IgD-negative memory B cell (primary cell): ENCODE measurements around the gene CUX1. TPM values are rescaled to one million over a fixed set of nuclear protein-coding genes. Genes with fewer than 3 reads are reported as not detected.

Source experiments
- H3K27ac Mint-ChIP-seq, 3 donors: one replicate each; pipeline ENCODE4 v1.8.0; 2020 to 2022; ENCODE audit warnings: mild to moderate bottlenecking in 3 of 3, mixed read lengths in 3 of 3, moderate library complexity in 1 of 3
- H3K27me3 Mint-ChIP-seq: one replicate; pipeline ENCODE4 v1.8.0; 2021; ENCODE audit warnings: mixed read lengths
- H3K36me3 Mint-ChIP-seq: one replicate; pipeline ENCODE4 v1.8.0; 2020; ENCODE audit warnings: mild to moderate bottlenecking, mixed read lengths
- H3K4me1 Mint-ChIP-seq, 3 donors: one replicate each; pipeline ENCODE4 v1.8.0; 2020 to 2022; ENCODE audit warnings: mixed read lengths in 3 of 3, mild to moderate bottlenecking in 1 of 3
- H3K4me3 Mint-ChIP-seq, 4 donors: one replicate each; pipeline ENCODE4 v1.8.0; 2020 to 2022; ENCODE audit warnings: mild to moderate bottlenecking in 4 of 4, mixed read lengths in 4 of 4, moderate library complexity in 3 of 4
- H3K9me3 Mint-ChIP-seq, 3 donors: one replicate each; pipeline ENCODE4 v1.8.0; 2020 to 2021; ENCODE audit warnings: mixed read lengths in 3 of 3, mild to moderate bottlenecking in 1 of 3
- polyA plus RNA-seq: library from polyadenylated mRNA; unstranded; fragments of 300-500 nt; fragmentation: Illumina TruSeq; gene quantifications from one replicate; pipeline ENCODE4 v1.2.3, GENCODE V29; 2021

The CUX1 gene
- polyA plus RNA-seq, 1 donor from 2014 or later: 22.2 TPM

DNA sequence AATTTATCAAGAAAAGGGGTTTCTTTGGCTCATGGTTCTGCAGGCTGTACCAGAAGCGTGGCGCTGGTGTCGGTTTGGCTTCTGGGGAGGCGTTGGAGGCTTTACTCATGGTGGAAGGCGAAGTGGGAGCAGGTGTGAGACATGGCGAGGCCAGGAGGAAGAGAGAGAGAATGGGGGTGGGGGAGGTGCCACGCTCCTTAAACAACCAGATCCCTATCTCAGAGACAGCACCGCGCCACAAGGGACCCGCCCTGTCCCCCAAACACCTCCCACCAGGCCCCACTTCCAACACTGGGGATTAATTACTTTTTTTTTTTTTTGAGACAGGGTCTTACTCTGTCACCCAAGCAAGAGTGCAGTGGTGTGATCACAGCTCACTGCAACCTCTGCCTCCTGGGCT, 451.2 kb downstream of the CUX1 start:
- peaks cover 1% of the 10 kb centered on the region for H3K36me3 Mint-ChIP-seq
- H3K4me1 Mint-ChIP-seq: peaks cover 3 to 4% (median 3%) of the 10 kb centered on the region in 3 donors
- H3K4me3 Mint-ChIP-seq: no peak overlapping the region

DNA sequence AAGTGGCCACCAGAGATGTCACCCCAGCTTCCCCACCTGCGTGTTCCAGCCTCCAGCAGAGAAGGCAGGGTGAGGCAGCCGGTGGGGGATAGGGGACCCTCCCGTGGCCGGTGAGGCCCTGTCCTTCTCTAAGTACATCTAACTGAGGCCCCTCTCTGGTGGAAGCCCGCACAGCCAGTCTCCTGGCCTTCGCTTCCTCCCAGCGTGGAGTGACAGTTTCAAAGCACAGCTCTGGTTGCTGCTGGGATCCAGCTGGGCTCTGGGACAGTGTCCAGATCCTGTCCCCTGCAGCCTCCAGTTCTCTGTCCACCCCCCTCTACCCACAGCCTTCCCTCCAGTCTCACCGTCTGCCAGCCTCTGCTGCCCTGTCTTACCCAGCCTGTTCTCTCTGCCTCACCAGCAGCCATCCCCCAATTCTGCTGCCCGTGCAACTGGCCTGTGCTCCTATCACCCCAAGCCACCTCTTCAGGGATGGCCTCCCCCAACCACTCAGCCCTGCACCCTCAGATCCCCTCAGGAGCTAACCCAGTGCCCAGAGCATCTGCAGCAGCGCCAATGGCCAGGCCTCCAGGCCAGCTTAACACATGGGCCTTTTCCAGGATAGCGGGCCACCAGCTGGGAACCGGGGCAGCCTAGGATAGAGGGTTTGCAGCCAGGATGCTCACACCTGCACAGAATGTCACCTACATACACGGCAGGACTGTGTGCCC, 452.9 kb downstream of the CUX1 start:
- peaks cover 3 to 4% (median 3%) of the 10 kb centered on the region in 3 donors for H3K4me1 Mint-ChIP-seq
- no peaks in the 10 kb centered on the region for H3K9me3 Mint-ChIP-seq
- H3K27ac Mint-ChIP-seq: no peak overlapping the region
- H3K4me3 Mint-ChIP-seq: no peak overlapping the region
- H3K36me3 Mint-ChIP-seq: peaks cover 1% of the 10 kb centered on the region
- peaks cover 4% of the 10 kb centered on the region for H3K27me3 Mint-ChIP-seq

More for the DNA sequence above, 451.2 kb downstream of the CUX1 start:
- Mint-ChIP-seq H3K9me3 (no peaks in the 10 kb centered on the region), H3K27me3 (peaks cover 4% of the 10 kb centered on the region), H3K27ac (peak overlapping the region in 1 of 3 donors; percentile 12)

DNA sequence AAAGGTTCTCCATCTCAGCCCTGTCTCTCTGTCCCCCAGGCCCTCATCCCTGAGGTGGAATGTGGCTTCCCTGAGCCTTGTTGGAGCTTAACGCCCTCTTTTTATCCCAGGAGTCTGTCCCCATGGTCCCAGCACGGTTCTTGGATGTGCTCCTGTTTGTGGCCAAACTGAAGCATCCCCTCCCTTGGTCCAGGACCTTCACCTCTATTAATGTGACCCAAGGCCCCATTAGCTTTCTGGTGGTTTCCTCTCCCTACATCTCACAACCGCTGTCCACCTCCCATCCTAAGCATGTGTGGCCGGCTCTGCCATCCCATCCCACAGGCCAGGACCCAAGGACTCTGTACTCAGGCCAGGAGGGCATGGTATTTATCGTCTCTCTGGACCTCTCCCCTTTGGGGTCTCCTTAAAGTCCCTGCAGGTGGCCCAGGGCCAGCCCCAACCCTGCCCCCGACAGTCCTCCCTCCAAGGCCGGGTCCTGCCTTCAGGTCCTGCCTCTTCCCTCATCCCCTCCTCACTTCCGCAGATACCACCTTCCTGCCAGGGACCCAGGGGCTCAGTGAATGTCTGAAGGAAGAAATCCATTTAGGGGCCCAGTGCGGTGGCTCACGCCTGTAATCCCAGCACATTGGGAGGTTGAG, 453.9 kb downstream of the CUX1 start:
- no peaks in the 10 kb centered on the region for H3K9me3 Mint-ChIP-seq
- H3K4me3 Mint-ChIP-seq: peak overlapping the region in 1 of 4 donors; percentile 23
- peaks cover 3 to 4% (median 3%) of the 10 kb centered on the region in 3 donors for H3K4me1 Mint-ChIP-seq
- peaks cover 3% of the 10 kb centered on the region for H3K27me3 Mint-ChIP-seq
- no peak overlapping the region for H3K27ac Mint-ChIP-seq
- peaks cover 3% of the 10 kb centered on the region for H3K36me3 Mint-ChIP-seq

DNA sequence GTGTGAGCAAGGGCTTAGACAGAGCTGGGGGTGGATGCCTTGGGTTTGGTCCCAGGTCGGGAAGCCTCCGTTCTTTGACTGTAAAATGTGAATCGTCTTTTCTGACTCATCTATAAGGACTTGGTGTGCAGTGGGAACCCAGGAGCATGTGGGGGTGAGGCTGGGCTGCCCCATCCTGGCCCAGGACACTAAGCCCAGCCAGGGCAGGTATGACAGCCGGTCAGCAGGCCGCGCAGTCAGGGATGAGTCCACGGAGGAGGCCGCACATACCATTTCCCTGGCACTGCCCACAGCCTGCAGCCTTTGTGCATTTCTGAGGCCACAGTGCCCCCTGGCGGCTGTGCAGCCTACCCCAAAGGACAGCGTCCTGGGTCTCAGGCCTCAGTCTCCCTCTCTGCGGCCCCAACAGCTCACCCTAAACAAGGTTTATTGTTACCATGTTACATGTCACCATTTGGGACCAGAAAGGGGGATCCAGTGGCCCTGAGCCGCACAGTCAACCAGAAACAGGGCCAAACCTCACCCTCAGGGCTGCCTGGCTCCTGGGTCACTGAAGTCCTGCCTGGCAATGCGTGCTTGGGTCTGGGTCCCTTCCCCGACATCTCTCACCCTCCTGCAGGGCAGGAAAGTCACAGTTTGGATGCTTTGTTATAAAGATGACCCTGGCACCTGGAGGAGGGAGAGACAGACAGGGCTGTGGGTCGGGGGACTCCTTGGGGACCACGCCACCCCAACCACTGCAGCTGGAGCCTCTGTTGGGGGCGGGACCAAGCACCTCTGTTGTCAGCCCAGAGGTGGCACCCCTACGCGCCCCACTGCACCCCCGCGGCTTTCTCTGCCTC, 454.9 kb downstream of the CUX1 start:
- Mint-ChIP-seq H3K4me1 (peaks cover 3 to 4% (median 3%) of the 10 kb centered on the region in 3 donors), H3K27ac (peak overlapping the region in 1 of 3 donors; percentile 12), H3K36me3 (peaks cover 1% of the 10 kb centered on the region), H3K4me3 (no peak overlapping the region), H3K9me3 (no peaks in the 10 kb centered on the region), H3K27me3 (peaks cover 3% of the 10 kb centered on the region)

DNA sequence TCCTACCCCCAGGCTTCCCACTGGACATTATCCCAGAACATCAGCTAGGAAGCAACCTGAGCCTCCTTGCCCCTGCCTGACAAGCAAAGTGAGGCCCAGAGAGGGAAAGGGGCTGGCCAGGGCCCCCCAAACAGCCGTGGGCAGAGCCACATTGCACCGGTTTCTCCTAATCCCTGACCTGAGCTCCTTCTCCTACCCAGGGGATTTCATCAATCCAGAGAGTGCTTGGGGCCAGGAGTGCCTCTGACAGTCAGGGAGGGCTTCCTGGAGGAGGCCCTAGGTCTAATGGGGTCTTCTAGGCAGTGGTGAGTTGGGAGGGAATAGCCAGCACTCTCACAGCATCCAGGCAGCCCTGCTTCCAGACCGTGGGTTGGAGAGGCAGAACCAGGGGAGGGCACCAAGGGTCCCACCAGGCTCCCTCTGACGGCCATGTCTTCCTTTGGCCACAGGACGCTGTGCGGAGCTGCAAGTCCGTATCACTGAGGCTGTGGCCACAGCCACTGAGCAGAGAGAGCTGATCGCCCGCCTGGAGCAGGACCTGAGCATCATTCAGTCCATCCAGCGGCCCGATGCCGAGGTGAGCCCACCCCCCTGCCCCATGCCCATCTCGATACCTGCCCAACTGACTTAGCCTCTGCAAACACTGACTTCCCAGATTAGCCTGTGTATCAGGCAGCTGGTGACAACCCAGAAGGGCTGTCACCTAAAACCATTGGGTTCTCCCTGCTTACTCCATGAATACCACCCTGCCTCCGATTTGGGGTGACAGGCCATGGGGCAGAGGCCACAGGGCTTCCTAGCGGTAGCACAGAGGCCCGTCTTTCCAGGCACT, 455.7 kb downstream of the CUX1 start:
- Mint-ChIP-seq H3K27ac (no peak overlapping the region), H3K4me1 (peaks cover 3 to 4% (median 3%) of the 10 kb centered on the region in 3 donors), H3K9me3 (no peaks in the 10 kb centered on the region), H3K4me3 (no peak overlapping the region), H3K27me3 (peaks cover 3% of the 10 kb centered on the region), H3K36me3 (peaks cover 1% of the 10 kb centered on the region)

DNA sequence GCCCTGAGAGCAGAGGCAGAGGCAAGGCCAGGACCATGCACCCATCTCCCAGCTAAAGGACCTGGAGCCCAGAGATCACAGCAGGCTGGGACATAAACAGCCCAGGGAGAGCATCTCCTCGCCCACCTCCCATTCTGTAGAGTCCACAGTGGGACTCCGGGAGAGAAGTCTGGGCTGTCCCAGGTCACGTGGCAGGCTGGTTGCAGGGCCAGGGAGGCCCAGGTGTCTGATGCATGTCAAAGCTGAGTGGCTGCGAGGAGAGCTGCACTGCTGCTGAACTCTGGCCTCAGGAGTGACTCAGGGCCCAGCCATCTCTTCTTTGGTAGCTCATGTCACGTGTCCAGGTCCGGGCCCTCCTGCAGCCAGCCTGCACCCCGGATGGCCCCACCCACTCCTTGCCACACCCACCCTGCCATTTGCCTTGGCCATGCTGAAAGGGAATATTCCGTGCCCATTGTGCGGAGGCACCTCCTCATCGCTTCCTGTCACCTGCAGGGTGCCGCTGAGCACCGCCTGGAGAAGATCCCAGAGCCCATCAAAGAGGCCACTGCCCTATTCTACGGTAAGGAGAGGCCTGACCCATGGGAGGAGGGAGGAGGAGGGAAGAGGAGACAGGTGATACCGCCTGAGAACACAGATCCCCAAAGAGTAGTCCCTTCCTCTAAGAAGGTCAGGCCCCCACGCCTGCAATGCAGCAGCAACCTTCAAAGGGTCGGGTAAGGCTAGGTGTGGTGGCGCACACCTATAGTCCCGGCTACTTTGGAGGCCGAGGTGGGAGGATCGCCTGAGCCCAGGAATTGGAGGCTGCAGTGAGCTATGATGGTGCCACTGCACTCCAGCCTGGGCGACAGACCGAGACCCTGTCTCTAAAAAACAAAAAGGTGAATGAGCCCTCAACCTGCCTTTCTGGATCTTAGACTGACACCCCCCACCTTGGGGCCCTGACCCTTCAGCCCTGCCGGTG, 456.6 kb downstream of the CUX1 start:
- Mint-ChIP-seq H3K27ac (no peak overlapping the region), H3K4me1 (peaks cover 3 to 4% (median 4%) of the 10 kb centered on the region in 3 donors), H3K36me3 (peaks cover 1% of the 10 kb centered on the region), H3K4me3 (peak overlapping the region in 1 of 4 donors; percentile 41), H3K9me3 (no peaks in the 10 kb centered on the region), H3K27me3 (peaks cover 3% of the 10 kb centered on the region)

DNA sequence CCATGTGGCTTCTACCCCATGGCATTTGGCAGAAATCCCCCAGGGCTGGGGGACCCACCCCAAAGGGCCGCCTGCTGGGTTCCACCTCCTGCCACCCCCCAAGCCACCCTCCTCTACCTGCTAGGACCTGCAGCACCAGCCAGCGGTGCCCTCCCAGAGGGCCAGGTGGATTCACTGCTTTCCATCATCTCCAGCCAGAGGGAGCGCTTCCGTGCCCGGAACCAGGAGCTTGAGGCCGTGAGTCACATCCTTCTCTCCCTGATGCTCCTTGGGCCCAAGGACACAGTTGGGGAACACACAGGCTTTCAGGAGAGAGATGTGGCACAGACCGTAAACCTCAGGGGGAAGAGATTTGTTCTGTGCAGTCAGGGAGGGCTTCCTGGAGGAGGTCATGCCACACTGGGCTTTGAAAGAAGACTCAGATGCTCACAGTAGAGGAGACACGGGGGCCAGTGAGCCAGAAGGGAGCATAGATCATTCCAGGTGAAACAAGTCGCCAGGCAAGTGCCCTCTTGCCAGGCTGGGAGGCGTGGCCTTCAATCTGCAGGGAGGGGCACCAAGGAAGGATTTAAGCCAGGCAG, 457.8 kb downstream of the CUX1 start:
- no peak overlapping the region for H3K27ac Mint-ChIP-seq
- peaks cover 8 to 12% (median 11%) of the 10 kb centered on the region in 3 donors for H3K4me1 Mint-ChIP-seq
- H3K9me3 Mint-ChIP-seq: no peaks in the 10 kb centered on the region
- peaks cover 1% of the 10 kb centered on the region for H3K36me3 Mint-ChIP-seq
- peaks cover 3% of the 10 kb centered on the region for H3K27me3 Mint-ChIP-seq
- H3K4me3 Mint-ChIP-seq: no peak overlapping the region

DNA sequence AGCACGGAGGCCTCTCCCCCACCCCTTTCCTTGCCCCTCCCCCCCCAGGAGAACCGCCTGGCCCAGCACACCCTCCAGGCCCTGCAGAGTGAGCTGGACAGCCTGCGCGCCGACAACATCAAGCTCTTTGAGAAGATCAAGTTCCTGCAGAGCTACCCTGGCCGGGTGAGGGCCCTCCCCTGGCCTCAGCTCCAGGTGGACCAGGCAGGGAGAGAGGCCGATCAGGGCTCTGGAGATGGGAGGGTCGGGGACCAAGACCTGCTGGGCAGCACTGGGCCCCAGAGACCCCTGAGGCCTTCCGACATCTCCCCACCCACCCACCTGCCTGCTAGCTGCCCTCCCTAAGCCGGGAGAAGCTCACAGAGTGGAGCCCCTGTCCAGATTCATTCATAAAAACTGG, 460.5 kb downstream of the CUX1 start:
- peaks cover 5 to 8% (median 6%) of the 10 kb centered on the region in 3 donors for H3K4me1 Mint-ChIP-seq
- peaks cover 1% of the 10 kb centered on the region for H3K36me3 Mint-ChIP-seq
- no peaks in the 10 kb centered on the region for H3K9me3 Mint-ChIP-seq
- H3K27me3 Mint-ChIP-seq: no peaks in the 10 kb centered on the region
- H3K27ac Mint-ChIP-seq: no peak overlapping the region
- no peak overlapping the region for H3K4me3 Mint-ChIP-seq

DNA sequence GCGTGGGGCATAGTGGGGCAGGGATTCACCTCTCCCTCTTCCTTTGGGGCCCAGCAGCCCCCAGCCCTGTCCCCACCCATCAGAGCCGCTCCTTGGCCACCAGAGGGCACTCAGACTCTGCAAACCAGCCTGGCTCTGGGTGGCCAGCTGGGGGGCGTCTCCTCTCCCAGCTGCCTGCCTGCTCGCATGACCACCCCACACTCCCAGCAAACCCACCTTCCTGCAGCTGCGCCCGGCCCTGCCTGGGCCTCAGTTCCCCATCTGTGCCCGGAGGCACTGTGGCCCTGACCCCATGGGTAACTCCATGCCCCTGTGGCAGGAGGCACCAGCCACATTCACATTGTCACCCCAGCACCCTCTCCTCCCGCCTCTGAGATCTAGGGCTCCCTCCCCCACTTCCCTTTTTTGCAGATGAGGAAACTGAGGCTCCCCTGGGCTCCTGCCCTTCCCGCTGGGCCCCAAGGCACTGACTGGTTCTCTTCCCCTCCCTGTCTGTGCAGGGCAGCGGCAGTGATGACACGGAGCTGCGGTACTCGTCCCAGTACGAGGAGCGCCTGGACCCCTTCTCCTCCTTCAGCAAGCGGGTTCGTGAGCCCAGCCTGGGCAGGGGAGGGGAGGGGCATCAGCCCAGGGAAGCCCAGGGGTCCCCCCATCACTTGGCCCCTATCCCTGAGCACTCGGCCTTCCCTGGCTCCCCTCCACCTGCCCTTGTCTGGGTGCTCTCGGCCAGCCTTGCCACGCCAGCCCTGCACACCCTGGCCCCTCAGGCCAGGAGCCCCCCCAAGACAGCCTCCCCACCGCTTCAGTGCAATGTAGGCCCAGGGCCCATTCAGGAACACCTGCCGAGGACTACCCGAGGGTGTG, 462.3 kb downstream of the CUX1 start:
- H3K27ac Mint-ChIP-seq: peak overlapping the region in 2 of 3 donors; percentile 23 to 25
- H3K4me3 Mint-ChIP-seq: peak overlapping the region; percentile 70 to 98 (median 84)
- peaks cover 12 to 19% (median 16%) of the 10 kb centered on the region in 3 donors for H3K4me1 Mint-ChIP-seq
- H3K27me3 Mint-ChIP-seq: no peaks in the 10 kb centered on the region
- peaks cover 1% of the 10 kb centered on the region for H3K36me3 Mint-ChIP-seq
- H3K9me3 Mint-ChIP-seq: no peaks in the 10 kb centered on the region

GRCh38 chr7:102280521-102280920, 463.1 kb downstream of the CUX1 start:
- H3K9me3 Mint-ChIP-seq: no peaks in the 10 kb centered on the region
- peaks cover 20 to 27% (median 24%) of the 10 kb centered on the region in 3 donors for H3K4me1 Mint-ChIP-seq
- peaks cover 1% of the 10 kb centered on the region for H3K27me3 Mint-ChIP-seq
- peaks cover under 1% of the 10 kb centered on the region for H3K36me3 Mint-ChIP-seq
- H3K4me3 Mint-ChIP-seq: no peak overlapping the region
- H3K27ac Mint-ChIP-seq: no peak overlapping the region

- H3K9me3 Mint-ChIP-seq: no peaks in the 10 kb centered on the region
- no peaks in the 10 kb centered on the region for H3K36me3 Mint-ChIP-seq
- H3K27ac Mint-ChIP-seq: peak overlapping the region in 1 of 3 donors; percentile 45
- peak overlapping the region in 1 of 4 donors; percentile 68 for H3K4me3 Mint-ChIP-seq
- peaks cover 22 to 27% (median 24%) of the 10 kb centered on the region in 3 donors for H3K4me1 Mint-ChIP-seq
- peaks cover 1% of the 10 kb centered on the region for H3K27me3 Mint-ChIP-seq
These were observed 464.4 kb downstream of the CUX1 start for GRCh38 chr7:102281785-102282184.
